NCI-H146 treated with DMSO at 0.1 percent for 48 hours (cell line): ENCODE data around the gene OOSP3.

ENCODE experiments used
- DNase-seq: peaks from one replicate; lab custom pipeline; 2025; ENCODE audit not compliant: unreplicated experiment; lab: John Stamatoyannopoulos, UW

OOSP3 gene

DNA sequence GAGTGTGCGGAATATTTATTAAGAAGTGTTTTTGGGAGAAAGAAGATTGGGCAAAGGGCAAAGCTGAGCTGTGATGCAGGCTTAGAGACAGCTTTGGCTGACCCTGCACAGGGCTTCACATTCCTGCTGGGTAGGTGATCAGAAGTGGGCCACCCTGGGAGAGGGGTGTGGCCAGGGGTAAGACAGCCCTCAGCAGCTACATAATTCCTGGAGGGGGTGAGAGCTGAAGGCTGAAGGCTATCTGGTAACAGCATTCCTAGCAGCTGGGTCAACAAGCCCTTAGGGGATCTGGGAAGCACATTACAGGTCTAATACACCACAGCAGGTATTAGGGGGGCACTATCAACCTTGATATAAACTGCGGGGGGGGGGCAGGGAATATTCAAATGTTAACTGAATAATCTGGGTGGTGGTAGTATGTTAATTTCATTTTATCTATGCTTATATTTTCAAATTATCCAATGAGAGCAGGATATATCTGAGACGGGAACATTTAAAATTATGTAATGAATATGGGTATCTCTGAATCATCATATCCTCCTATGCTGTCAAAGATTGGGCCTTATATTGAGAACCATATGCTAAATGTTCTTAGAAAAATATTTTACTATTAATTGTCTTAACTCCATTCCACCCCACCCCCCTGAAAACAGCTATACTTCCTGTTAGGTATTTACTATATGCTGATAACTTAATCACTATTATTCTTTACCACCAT is 65.6 kb downstream of the OOSP3 start:
- no peak for DNase-seq

DNA sequence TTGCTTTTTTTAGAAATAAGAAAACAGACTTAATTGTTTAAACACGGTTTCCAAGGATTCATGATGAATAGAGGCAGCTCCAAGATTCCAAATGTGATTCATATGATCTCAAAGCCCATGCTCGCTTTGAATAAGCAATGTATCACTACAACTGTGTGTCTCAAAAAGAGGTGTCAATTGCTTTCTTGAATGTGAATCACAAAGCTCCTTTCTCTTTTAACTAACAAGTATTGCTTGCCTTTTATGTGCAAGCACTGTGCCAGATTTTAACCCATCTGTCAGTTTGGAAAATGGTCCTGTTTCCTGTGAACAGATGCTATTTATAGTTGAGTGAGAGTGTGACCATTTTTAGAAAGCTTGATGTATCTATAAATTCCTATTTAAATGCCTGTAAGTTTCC is 66.1 kb downstream of the OOSP3 start:
- DNase-seq, result no peak
